Fibroblast of lung (primary cell): ENCODE measurements around the gene DAGLB. TPM values are rescaled to one million over a fixed set of nuclear protein-coding genes. Genes with fewer than 3 reads are reported as not detected.
A peak's percentile ranks its signal among the peaks of the same experiment; 100 is the strongest.

Experiments used
- DNase-seq, 2 donors: peaks; one replicate each; pipeline versions ENCODE4 v3.0.0 to v3.0.0-alpha.2; 2010; ENCODE audit warnings: low read depth in 2 of 2
- H2AFZ ChIP-seq: 2 replicates; pipeline ENCODE4 v1.5.1; 2012; ENCODE audit warnings: low read length, control low read depth, inconsistent platforms
- H3K27ac ChIP-seq: 2 replicates; pipeline ENCODE4 v1.5.1; 2011; ENCODE audit warnings: low read length, control low read depth; ENCODE audit not compliant: insufficient read depth
- H3K27me3 ChIP-seq: 2 replicates; pipeline ENCODE4 v1.5.1; 2011; ENCODE audit warnings: mild to moderate bottlenecking, low read length; ENCODE audit not compliant: control insufficient read depth, insufficient read depth
- H3K36me3 ChIP-seq: 2 replicates; pipeline ENCODE4 v1.5.1; 2011; ENCODE audit warnings: low read length; ENCODE audit not compliant: control insufficient read depth, insufficient read depth
- H3K4me1 ChIP-seq: 2 replicates; pipeline ENCODE4 v1.5.1; 2011; ENCODE audit warnings: low read length; ENCODE audit not compliant: control insufficient read depth, insufficient read depth; ENCODE audit errors: extremely low read depth
- H3K4me2 ChIP-seq: 2 replicates; pipeline ENCODE4 v1.5.1; 2011; ENCODE audit warnings: low read length, control low read depth; ENCODE audit not compliant: insufficient read depth; ENCODE audit errors: extremely low read depth
- H3K4me3 ChIP-seq, 4 experiments: fragments of 200-600 bp in 1 of 4; sonication (generic) in 1 of 4; replicated peaks in 1 of 4; 2 replicates each; pipeline ENCODE4 v1.5.1; 2011 to 2016; ENCODE audit warnings: low read length in 4 of 4, low read depth in 3 of 4, mild to moderate bottlenecking in 3 of 4, control low read depth in 2 of 4, inconsistent platforms in 1 of 4, mixed read lengths in 1 of 4; ENCODE audit not compliant: insufficient read depth in 1 of 4; ENCODE audit errors: control extremely low read depth in 1 of 4
- H3K79me2 ChIP-seq: 2 replicates; pipeline ENCODE4 v1.5.1; 2012; ENCODE audit warnings: mild to moderate bottlenecking, low read length, inconsistent platforms; ENCODE audit not compliant: control insufficient read depth, insufficient read depth
- H3K9ac ChIP-seq: 2 replicates; pipeline ENCODE4 v1.5.1; 2011; ENCODE audit warnings: mild to moderate bottlenecking, low read length, control low read depth; ENCODE audit not compliant: insufficient read depth
- H3K9me3 ChIP-seq: 2 replicates; pipeline ENCODE4 v1.5.1; 2012; ENCODE audit warnings: low read depth, low read length; ENCODE audit not compliant: control insufficient read depth, insufficient read depth
- H4K20me1 ChIP-seq: 2 replicates; pipeline ENCODE4 v1.5.1; 2011; ENCODE audit warnings: low read length; ENCODE audit not compliant: control insufficient read depth, insufficient read depth; ENCODE audit errors: extremely low read depth
- EZH2 ChIP-seq: IDR thresholded peaks from 2 replicates; pipeline ENCODE4 v1.5.1; 2012; ENCODE audit warnings: low read length, control low read depth, mild to moderate bottlenecking; ENCODE audit errors: missing control alignments
- polyA plus RNA-seq, 2 donors: library from polyadenylated mRNA; depleted of rRNA in 1 of 2; stranded (reverse) in 1 of 2; unstranded in 1 of 2; fragments of >200 nt; gene quantifications; 2 replicates each; pipeline ENCODE4 v1.2.1, GENCODE V29; 2011 to 2012; ENCODE audit warnings: missing spikeins in 1 of 2
- total RNA-seq: library from RNA; depleted of rRNA; stranded (reverse); fragments of >200 nt; gene quantifications from 2 replicates; pipeline ENCODE4 v1.2.1, GENCODE V29; 2014
- TF ChIP-seq, protein P1 (sequence below), 2 donors: IDR thresholded peaks in 1 of 2; conservative IDR thresholded peaks in 1 of 2; 1 replicate in 1 of 2; 2 replicates in 1 of 2; pipeline ENCODE4 v1.5.1; 2011 to 2012; ENCODE audit warnings: low read length in 2 of 2, control low read depth in 1 of 2, inconsistent platforms in 1 of 2, low read depth in 1 of 2, mild to moderate bottlenecking in 1 of 2

DAGLB gene
- total and polyA plus RNA-seq, 2 donors (not counting 1 experiment from before 2014, with no cell fraction given) = 17.3 to 22.6 TPM

DNA sequence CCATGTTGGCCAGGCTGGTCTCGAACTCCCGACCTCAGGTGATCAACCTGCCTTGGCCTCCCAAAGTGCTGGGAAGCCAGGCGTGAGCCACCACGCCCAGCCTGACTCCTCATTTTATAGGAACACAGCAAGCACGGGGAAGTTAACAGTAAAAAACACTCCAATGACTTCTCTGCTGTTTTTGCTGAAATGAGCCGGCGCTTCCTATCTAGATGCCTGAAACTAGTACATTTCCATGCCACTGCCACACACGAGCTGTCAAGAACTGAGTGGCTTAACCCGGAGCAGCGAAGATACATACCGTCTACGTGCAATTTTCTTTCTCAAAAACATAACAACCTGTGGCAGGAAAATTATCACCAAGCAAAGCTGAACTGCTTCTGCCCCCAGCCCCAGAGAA, 16.8 kb downstream of the DAGLB start:
- no peaks in the 10 kb centered on the region for H3K27me3 ChIP-seq
- H2AFZ ChIP-seq = no peak overlapping the region
- H3K79me2 ChIP-seq = peaks cover 13% of the 10 kb centered on the region
- H3K4me1 ChIP-seq = no peaks in the 10 kb centered on the region
- peaks cover 16% of the 10 kb centered on the region for H3K36me3 ChIP-seq
- H3K27ac ChIP-seq = no peak overlapping the region
- TF ChIP-seq EZH2 = no peak
- TF ChIP-seq, protein P1, sequence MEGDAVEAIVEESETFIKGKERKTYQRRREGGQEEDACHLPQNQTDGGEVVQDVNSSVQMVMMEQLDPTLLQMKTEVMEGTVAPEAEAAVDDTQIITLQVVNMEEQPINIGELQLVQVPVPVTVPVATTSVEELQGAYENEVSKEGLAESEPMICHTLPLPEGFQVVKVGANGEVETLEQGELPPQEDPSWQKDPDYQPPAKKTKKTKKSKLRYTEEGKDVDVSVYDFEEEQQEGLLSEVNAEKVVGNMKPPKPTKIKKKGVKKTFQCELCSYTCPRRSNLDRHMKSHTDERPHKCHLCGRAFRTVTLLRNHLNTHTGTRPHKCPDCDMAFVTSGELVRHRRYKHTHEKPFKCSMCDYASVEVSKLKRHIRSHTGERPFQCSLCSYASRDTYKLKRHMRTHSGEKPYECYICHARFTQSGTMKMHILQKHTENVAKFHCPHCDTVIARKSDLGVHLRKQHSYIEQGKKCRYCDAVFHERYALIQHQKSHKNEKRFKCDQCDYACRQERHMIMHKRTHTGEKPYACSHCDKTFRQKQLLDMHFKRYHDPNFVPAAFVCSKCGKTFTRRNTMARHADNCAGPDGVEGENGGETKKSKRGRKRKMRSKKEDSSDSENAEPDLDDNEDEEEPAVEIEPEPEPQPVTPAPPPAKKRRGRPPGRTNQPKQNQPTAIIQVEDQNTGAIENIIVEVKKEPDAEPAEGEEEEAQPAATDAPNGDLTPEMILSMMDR (conservative IDR thresholded peaks at IDR 0.05 in 1 of 2, IDR thresholded peaks at IDR 0.05 in 1 of 2; ENCODE audit: low read depth in 1 of 2, low read length in 2 of 2) = no peak
- H3K4me3 ChIP-seq = no peak overlapping the region
- H3K9me3 ChIP-seq = no peaks in the 10 kb centered on the region
- no peaks in the 10 kb centered on the region for H4K20me1 ChIP-seq
- DNase-seq = no peak
- no peak overlapping the region for H3K9ac ChIP-seq
- H3K4me2 ChIP-seq = no peak overlapping the region

DNA sequence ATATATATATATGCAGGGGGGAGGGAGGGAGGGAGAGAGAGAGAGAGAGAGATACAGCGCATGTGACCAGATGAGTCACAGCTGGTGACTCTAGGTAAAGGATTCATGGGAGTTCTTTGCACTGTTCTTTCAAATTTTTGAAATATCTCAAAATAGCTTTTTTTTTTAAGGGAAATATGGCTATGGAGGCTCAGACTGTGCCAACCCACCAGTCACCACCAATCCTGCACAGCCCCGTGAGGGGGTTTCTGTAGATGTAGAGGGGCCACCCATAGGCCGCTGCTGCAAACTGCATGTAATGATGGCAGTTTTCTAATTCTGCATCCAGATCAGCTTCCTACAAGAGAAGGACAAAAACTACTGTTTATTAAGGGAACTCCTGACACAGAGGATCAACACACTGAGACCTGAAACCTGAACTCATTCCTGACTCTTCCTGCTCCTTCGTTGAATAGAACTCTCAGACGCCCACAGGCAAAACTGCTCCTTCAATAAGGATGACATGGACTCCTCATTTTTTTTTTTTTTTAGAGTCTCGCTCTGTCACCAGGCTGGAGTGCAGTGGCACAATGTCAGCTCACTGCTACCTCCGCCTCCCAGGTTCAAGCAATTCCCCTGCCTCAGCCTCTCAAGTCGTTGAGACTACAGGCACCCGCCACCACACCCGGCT, 17.3 kb downstream of the DAGLB start:
- Histone ChIP-seq H3K4me3 (no peak overlapping the region), H3K27ac (no peak overlapping the region), H3K4me1 (no peaks in the 10 kb centered on the region), H3K9ac (no peak overlapping the region), H4K20me1 (no peaks in the 10 kb centered on the region), H2AFZ (no peak overlapping the region), H3K9me3 (no peaks in the 10 kb centered on the region), H3K36me3 (peaks cover 21% of the 10 kb centered on the region), H3K27me3 (no peaks in the 10 kb centered on the region), H3K4me2 (no peak overlapping the region), H3K79me2 (peaks cover 12% of the 10 kb centered on the region)
- DNase-seq = peak; percentile 65 to 68
- TF ChIP-seq, protein P1 (conservative IDR thresholded peaks at IDR 0.05 in 1 of 2, IDR thresholded peaks at IDR 0.05 in 1 of 2; ENCODE audit: low read depth in 1 of 2, low read length in 2 of 2) = peak in 1 of 2 donors; percentile 36
- TF ChIP-seq EZH2 = no peak

DNA sequence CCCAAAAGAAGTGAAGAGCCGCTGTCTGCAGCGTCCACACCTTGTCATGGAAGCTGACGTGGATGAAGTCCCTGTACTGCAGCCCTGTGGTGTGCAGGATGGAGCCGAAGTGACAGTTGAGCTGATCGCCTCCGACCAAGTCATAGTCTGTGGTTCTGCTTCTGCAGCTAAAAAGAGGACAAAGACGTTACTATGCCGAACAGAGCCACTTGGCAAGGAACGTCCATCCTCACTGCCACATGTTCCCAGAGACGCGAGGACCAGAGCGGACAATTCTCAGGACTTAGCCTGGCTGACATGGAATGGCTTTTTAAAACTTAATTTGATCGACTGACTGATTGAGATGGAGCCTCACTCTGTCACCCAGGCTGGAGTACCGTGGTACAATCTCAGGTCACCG, 21.8 kb downstream of the DAGLB start:
- H3K79me2 ChIP-seq = no peaks in the 10 kb centered on the region
- H2AFZ ChIP-seq = no peak overlapping the region
- TF ChIP-seq, protein P1 (conservative IDR thresholded peaks at IDR 0.05 in 1 of 2, IDR thresholded peaks at IDR 0.05 in 1 of 2; ENCODE audit: low read depth in 1 of 2, low read length in 2 of 2) = no peak
- no peak for TF ChIP-seq EZH2
- H3K9ac ChIP-seq = no peak overlapping the region
- DNase-seq = no peak
- H3K4me1 ChIP-seq = no peaks in the 10 kb centered on the region
- H3K36me3 ChIP-seq = peaks cover 28% of the 10 kb centered on the region
- no peak overlapping the region for H3K4me3 ChIP-seq
- no peaks in the 10 kb centered on the region for H3K9me3 ChIP-seq
- no peaks in the 10 kb centered on the region for H3K27me3 ChIP-seq
- H4K20me1 ChIP-seq = no peaks in the 10 kb centered on the region
- H3K4me2 ChIP-seq = no peak overlapping the region
- H3K27ac ChIP-seq = no peak overlapping the region
